ENCODE data around the gene MORN5. TPM values are rescaled to one million over a fixed set of nuclear protein-coding genes. Genes with fewer than 3 reads are reported as not detected.

Gene MORN5
- total RNA-seq, 6 experiments from 2014 or later = not detected

DNA sequence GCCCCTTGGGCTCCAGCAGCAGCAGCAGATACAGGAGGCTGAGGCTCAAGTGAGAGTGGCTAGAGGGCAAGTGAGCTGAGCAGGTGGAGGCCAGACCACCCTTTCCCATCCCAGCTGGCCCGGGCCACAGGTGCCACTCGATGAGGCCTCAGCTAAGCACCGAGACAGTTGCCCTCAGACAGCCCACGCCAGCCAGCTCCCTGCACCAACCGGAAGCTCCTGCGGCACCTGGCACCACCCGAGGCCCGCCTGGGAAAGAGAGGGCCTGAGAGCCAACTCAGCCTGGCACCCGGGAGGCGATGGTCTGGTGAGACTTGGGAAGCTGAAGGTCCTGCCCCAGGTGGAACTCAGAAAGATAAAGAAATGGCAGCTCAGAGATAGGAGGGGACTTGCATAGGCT, 38.3 kb upstream of the MORN5 start:
- Histone ChIP-seq H3K36me3 (no peaks in the 10 kb centered on the region), H3K27me3 (no peaks in the 10 kb centered on the region), H3K27ac (no peak overlapping the region), H3K4me3 (no peak overlapping the region), H3K4me1 (no peaks in the 10 kb centered on the region), H3K9me3 (no peaks in the 10 kb centered on the region)
- TF ChIP-seq, protein P1, sequence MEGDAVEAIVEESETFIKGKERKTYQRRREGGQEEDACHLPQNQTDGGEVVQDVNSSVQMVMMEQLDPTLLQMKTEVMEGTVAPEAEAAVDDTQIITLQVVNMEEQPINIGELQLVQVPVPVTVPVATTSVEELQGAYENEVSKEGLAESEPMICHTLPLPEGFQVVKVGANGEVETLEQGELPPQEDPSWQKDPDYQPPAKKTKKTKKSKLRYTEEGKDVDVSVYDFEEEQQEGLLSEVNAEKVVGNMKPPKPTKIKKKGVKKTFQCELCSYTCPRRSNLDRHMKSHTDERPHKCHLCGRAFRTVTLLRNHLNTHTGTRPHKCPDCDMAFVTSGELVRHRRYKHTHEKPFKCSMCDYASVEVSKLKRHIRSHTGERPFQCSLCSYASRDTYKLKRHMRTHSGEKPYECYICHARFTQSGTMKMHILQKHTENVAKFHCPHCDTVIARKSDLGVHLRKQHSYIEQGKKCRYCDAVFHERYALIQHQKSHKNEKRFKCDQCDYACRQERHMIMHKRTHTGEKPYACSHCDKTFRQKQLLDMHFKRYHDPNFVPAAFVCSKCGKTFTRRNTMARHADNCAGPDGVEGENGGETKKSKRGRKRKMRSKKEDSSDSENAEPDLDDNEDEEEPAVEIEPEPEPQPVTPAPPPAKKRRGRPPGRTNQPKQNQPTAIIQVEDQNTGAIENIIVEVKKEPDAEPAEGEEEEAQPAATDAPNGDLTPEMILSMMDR (IDR thresholded peaks at IDR 0.05) = no peak
- no peak for TF ChIP-seq POLR2A (IDR thresholded peaks at IDR 0.05)
- DNase-seq (no peak), ATAC-seq (no peak)
- WGBS (ENCODE audit: insufficient coverage, low coverage, low lambda C conversion rate, missing lambda C conversion rate) = 75% methylated on average over 5 of the region's 10 CpGs
- intact Hi-C loops (cut with DNase I) = loop anchor here in 1 of 2 donors (10.0 kb wide), 1 partner anchor 333 kb away; no protein-coding TSS in a partner anchor

DNA sequence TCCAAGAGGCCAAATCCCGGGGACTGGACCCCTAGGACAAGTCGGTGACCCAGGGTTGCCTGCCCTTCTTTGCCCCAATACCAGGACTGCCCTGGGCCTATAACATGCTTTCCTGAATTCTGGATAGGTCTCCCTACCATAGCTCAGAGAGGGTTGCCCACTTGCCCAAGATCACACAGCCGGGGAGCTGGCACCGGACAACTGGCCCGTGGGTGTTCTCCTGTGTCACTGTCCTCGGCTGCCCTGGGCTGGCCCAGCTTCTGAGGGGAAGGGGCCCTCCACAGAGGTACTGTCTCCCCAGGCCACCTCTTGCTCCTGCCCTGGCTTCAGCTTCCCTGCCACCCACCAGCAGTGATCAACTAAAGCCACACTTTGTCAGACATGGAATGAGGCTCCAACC, 37.8 kb upstream of the MORN5 start:
- Histone ChIP-seq H3K9me3 (no peaks in the 10 kb centered on the region), H3K4me1 (peaks cover 0 to 4% (median 0%) of the 10 kb centered on the region in 4 donors), H3K27ac (no peak overlapping the region), H3K27me3 (no peaks in the 10 kb centered on the region), H3K36me3 (no peaks in the 10 kb centered on the region), H3K4me3 (no peak overlapping the region)
- 60% methylated on average over 2 of the region's 6 CpGs for WGBS (ENCODE audit: insufficient coverage, low coverage, low lambda C conversion rate, missing lambda C conversion rate)
- DNase-seq (no peak), ATAC-seq (no peak)
- intact Hi-C loops (cut with DNase I) = loop anchor here in 1 of 2 donors (10.0 kb wide), 1 partner anchor 333 kb away; no protein-coding TSS in a partner anchor
- TF ChIP-seq, protein P1 (IDR thresholded peaks at IDR 0.05) = no peak
- TF ChIP-seq POLR2A (IDR thresholded peaks at IDR 0.05) = no peak

DNA sequence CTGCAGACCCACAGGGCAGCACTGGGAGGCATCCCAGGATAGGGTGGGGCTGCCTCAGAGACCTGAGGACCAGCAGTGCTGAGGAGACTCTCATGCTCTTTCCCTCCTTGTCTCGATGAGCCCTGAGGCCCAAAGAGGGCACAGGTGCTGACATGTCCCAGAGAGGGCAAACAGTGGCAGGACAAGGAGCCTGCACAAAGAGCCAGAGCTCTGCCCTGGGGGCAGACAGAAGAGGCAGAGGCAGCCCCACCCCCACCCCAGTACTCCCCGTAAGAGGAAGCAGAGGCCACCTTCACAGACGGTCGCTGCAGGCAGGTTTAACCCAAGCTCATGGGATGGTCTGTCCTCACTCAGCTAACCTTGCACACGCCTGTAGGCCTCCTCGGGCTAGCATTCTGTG, 37.2 kb upstream of the MORN5 start:
- Histone ChIP-seq H3K4me1 (peaks cover 0 to 4% (median 0%) of the 10 kb centered on the region in 4 donors), H3K4me3 (no peak overlapping the region), H3K9me3 (no peaks in the 10 kb centered on the region), H3K36me3 (no peaks in the 10 kb centered on the region), H3K27me3 (no peaks in the 10 kb centered on the region), H3K27ac (no peak overlapping the region)
- ATAC-seq (no peak), DNase-seq (no peak)
- 20% methylated on average over 3 of the region's 6 CpGs for WGBS (ENCODE audit: insufficient coverage, low coverage, low lambda C conversion rate, missing lambda C conversion rate)
- intact Hi-C loops (cut with DNase I) = loop anchor here in 1 of 2 donors (10.0 kb wide), 1 partner anchor 332 kb away; no protein-coding TSS in a partner anchor
- no peak for TF ChIP-seq POLR2A (IDR thresholded peaks at IDR 0.05)
- TF ChIP-seq, protein P1 (IDR thresholded peaks at IDR 0.05) = no peak

DNA sequence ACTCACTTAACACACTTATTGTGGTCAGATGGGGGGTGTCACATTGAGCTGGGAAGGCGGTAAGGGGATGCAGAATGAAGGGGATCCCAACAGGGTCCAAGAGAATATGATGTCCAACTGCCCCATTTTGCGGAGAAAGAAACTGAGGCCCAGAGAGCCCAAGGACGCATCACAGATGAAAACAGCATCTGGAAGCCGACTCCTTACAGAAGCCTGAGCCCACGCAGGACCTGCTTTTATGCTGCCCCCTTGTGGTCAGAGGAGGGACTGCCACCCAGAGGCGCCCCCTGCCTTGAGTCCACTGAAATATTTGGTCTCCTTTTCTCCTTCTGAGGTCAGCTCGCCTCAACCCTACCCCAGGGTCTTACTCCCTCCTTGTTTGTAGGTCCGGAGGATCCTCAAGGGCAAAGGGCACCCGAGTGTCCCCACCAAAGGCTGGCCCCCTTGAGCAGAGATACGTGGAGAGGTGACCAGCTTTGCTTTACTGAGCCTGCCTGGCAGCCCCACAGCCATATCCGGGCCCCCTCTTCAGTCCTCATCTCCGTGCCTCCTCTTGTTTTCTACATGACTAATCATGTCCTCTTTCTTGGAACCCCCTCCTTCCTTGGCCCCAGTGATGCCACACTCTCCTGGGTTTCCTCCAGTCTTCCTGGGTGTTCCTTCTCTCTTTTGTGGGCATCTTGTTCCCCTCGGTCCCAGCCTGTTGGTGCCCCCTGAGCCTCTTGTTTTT, 36.6 kb upstream of the MORN5 start:
- intact Hi-C loops (cut with DNase I) = loop anchor here in 1 of 2 donors (10.0 kb wide), 1 partner anchor 332 kb away; no protein-coding TSS in a partner anchor

More for the DNA sequence above, 36.6 kb upstream of the MORN5 start:
- H3K4me3 ChIP-seq = no peak overlapping the region
- 40% methylated on average over 2 of the region's 13 CpGs for WGBS (ENCODE audit: insufficient coverage, low coverage, low lambda C conversion rate, missing lambda C conversion rate)
- ATAC-seq (peak; percentile 63 to 80 (median 75)), DNase-seq (peak; percentile 63 to 69 (median 67))
- no peaks in the 10 kb centered on the region for H3K9me3 ChIP-seq
- peaks cover 0 to 4% (median 0%) of the 10 kb centered on the region in 4 donors for H3K4me1 ChIP-seq
- no peaks in the 10 kb centered on the region for H3K36me3 ChIP-seq
- no peaks in the 10 kb centered on the region for H3K27me3 ChIP-seq
- TF ChIP-seq, protein P1 (IDR thresholded peaks at IDR 0.05) = peak; percentile 91 to 98 (median 96)
- TF ChIP-seq POLR2A (IDR thresholded peaks at IDR 0.05) = no peak
- no peak overlapping the region for H3K27ac ChIP-seq
